ENCODE data around the gene SMYD3. TPM values are rescaled to one million over a fixed set of nuclear protein-coding genes. Genes with fewer than 3 reads are reported as not detected.

The SMYD3 gene
- total and polyA plus RNA-seq, 2 of the 13 experiments (the other 11 are each of a cell fraction or from before 2014, with no cell fraction given), result 27.7 to 35.8 TPM

DNA sequence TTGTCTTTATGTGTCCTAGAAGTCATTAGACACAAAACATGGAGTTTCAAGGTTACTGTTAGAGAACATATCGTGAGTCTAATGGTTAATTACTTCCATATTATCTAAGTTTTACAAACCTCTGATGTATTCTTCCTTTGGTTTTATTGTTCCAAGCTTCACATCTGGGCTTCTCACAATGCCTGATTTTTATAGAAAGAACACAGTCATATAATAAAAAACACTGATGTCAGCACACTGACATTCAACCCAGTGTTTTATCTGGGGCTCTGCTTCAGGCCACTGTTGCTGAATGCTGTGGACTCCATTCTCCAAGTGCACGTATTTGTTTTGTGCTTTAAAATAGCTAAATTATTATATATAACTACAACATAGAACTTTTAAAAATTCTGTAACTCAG lies 232.9 kb downstream of the SMYD3 start:
- ChIA-PET POLR2A (no interaction called here), CTCF (ENCODE audit: low intra/inter-chr PET ratio, low total read pairs) (no interaction called here)
- Histone ChIP-seq H4K20me1 (ENCODE audit: insufficient read depth, low read length) (no peaks in the 10 kb centered on the region), H3K4me2 (ENCODE audit: low read depth, low read length) (no peak overlapping the region), H3K36me3 (replicated peaks in 1 of 2; ENCODE audit: control insufficient read depth in 1 of 2, insufficient read depth in 2 of 2, low read length in 2 of 2) (no peaks in the 10 kb centered on the region), H3K4me3 (replicated peaks in 1 of 3; ENCODE audit: insufficient read depth in 1 of 3, low read depth in 2 of 3, low read length in 3 of 3) (no peak overlapping the region), H2AFZ (ENCODE audit: low read length) (no peak overlapping the region), H3K9me3 (ENCODE audit: low read length) (no peaks in the 10 kb centered on the region), H3K27me3 (ENCODE audit: control insufficient read depth in 1 of 2, insufficient read depth in 2 of 2, low read length in 2 of 2) (no peaks in the 10 kb centered on the region), H3K27ac (ENCODE audit: extremely low read length, insufficient read depth, low read length) (no peak overlapping the region), H3K9ac (ENCODE audit: insufficient read depth, low read depth, low read length) (no peak overlapping the region), H3K4me1 (ENCODE audit: insufficient read depth, low read length) (no peaks in the 10 kb centered on the region), H3K79me2 (ENCODE audit: insufficient read depth, low read length) (no peaks in the 10 kb centered on the region)
- ATAC-seq, result no peak
- no TSS peak for BruUV-seq (replicated peaks)
- 97% methylated on average over 2 of the region's 2 CpGs for WGBS (ENCODE audit: low lambda C conversion rate)
- in situ Hi-C loops (cut with HindIII; ENCODE audit: extremely low pct_ligation_motif_present, low pct_unique_long_range_greater_than_20kb) (no loop called here), intact Hi-C loops (cut with micrococcal nuclease; ENCODE audit: unreplicated experiment) (no loop called here)
- DNase-seq (ENCODE audit: low spot score), result no peak
- FAIRE-seq, result no peak
- no peak for TF ChIP-seq ZNF180 (CRISPR knock-in tag; IDR thresholded peaks at IDR 0.05; ENCODE audit: borderline replicate concordance, low read depth)
- 0 out of 4 replicates have a peak, but pooled peaks of 1 of the 2 experiments have one; percentile 16 for TF ChIP-seq MAFK (conservative IDR thresholded peaks at IDR 0.05 in 1 of 2, IDR thresholded peaks at IDR 0.05 in 1 of 2; ENCODE audit: low read length in 2 of 2)
- no peak for TF ChIP-seq DR1 (CRISPR knock-in tag; IDR thresholded peaks at IDR 0.05)
- TF ChIP-seq, protein P1, sequence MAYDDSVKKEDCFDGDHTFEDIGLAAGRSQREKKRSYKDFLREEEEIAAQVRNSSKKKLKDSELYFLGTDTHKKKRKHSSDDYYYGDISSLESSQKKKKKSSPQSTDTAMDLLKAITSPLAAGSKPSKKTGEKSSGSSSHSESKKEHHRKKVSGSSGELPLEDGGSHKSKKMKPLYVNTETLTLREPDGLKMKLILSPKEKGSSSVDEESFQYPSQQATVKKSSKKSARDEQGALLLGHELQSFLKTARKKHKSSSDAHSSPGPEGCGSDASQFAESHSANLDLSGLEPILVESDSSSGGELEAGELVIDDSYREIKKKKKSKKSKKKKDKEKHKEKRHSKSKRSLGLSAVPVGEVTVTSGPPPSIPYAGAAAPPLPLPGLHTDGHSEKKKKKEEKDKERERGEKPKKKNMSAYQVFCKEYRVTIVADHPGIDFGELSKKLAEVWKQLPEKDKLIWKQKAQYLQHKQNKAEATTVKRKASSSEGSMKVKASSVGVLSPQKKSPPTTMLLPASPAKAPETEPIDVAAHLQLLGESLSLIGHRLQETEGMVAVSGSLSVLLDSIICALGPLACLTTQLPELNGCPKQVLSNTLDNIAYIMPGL (CRISPR knock-in tag; IDR thresholded peaks at IDR 0.05; ENCODE audit: borderline replicate concordance in 1 of 2, low read depth in 1 of 2), result no peak

DNA sequence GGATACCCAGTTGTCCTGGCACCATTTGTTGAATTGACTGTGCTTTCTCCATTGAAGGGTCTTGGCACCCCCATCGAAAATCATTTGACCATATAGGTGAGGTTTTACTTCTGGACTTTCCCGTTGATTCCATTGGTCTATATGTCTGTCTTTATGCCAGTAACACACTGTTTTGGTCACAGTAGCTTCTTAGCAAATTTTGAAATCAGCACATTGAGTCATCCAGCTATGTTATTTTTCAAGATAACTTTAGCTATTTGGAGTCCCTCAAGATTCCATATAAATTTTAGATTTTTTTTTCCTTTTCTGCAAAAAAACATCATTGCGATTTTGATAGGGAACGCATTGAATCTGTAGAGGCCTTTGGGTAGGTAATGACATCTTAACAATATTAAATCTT lies 235.6 kb downstream of the SMYD3 start:
- H3K4me1 ChIP-seq (ENCODE audit: insufficient read depth, low read length), result no peaks in the 10 kb centered on the region
- DNase-seq (ENCODE audit: low spot score), result no peak
- ChIA-PET POLR2A (no interaction called here), CTCF (ENCODE audit: low intra/inter-chr PET ratio, low total read pairs) (no interaction called here)
- H3K9me3 ChIP-seq (ENCODE audit: low read length), result no peaks in the 10 kb centered on the region
- no peak overlapping the region for H3K4me3 ChIP-seq (replicated peaks in 1 of 3; ENCODE audit: insufficient read depth in 1 of 3, low read depth in 2 of 3, low read length in 3 of 3)
- no peak overlapping the region for H2AFZ ChIP-seq (ENCODE audit: low read length)
- intact Hi-C loops (cut with micrococcal nuclease; ENCODE audit: unreplicated experiment) (no loop called here), in situ Hi-C loops (cut with HindIII; ENCODE audit: extremely low pct_ligation_motif_present, low pct_unique_long_range_greater_than_20kb) (no loop called here)
- H3K27me3 ChIP-seq (ENCODE audit: control insufficient read depth in 1 of 2, insufficient read depth in 2 of 2, low read length in 2 of 2), result no peaks in the 10 kb centered on the region
- H4K20me1 ChIP-seq (ENCODE audit: insufficient read depth, low read length), result no peaks in the 10 kb centered on the region
- no peaks in the 10 kb centered on the region for H3K79me2 ChIP-seq (ENCODE audit: insufficient read depth, low read length)
- H3K36me3 ChIP-seq (replicated peaks in 1 of 2; ENCODE audit: control insufficient read depth in 1 of 2, insufficient read depth in 2 of 2, low read length in 2 of 2), result no peaks in the 10 kb centered on the region
- TF ChIP-seq ZMYM4 (CRISPR knock-in tag; IDR thresholded peaks at IDR 0.05) (no peak), ZNF792 (CRISPR knock-in tag; IDR thresholded peaks at IDR 0.05) (no peak), PHF5A (CRISPR knock-in tag; IDR thresholded peaks at IDR 0.05; ENCODE audit: low read depth, unreplicated experiment) (no peak), NFKBIZ (CRISPR knock-in tag; IDR thresholded peaks at IDR 0.05) (no peak), FOXC1 (CRISPR knock-in tag; IDR thresholded peaks at IDR 0.05; ENCODE audit: borderline replicate concordance) (no peak), SP140L (CRISPR knock-in tag; IDR thresholded peaks at IDR 0.05; ENCODE audit: borderline replicate concordance) (no peak)
- TF ChIP-seq, protein P2, sequence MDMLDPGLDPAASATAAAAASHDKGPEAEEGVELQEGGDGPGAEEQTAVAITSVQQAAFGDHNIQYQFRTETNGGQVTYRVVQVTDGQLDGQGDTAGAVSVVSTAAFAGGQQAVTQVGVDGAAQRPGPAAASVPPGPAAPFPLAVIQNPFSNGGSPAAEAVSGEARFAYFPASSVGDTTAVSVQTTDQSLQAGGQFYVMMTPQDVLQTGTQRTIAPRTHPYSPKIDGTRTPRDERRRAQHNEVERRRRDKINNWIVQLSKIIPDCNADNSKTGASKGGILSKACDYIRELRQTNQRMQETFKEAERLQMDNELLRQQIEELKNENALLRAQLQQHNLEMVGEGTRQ (IDR thresholded peaks at IDR 0.05; ENCODE audit: low read depth, low read length), result no peak
- TF ChIP-seq, protein P2 (CRISPR knock-in tag; IDR thresholded peaks at IDR 0.05; ENCODE audit: borderline replicate concordance), result no peak
- BruUV-seq (replicated peaks), result no TSS peak
- no peak overlapping the region for H3K9ac ChIP-seq (ENCODE audit: insufficient read depth, low read depth, low read length)
- no peak overlapping the region for H3K27ac ChIP-seq (ENCODE audit: extremely low read length, insufficient read depth, low read length)
- no peak for ATAC-seq
- FAIRE-seq, result no peak
- no peak overlapping the region for H3K4me2 ChIP-seq (ENCODE audit: low read depth, low read length)
- WGBS (ENCODE audit: low lambda C conversion rate), result 92% methylated on average over 4 of the region's 4 CpGs
